ENCODE results near the gene PCSK6. TPM values are rescaled to one million over a fixed set of nuclear protein-coding genes. Genes with fewer than 3 reads are reported as not detected.

Gene PCSK6
- total and polyA plus RNA-seq, 7 experiments from 2014 or later = 0.12 to 3.0 (median 0.70) TPM; not detected in 1

GRCh38 chr15:101269479-101270223, 219.9 kb downstream of the PCSK6 start:
- POLR2A ChIA-PET = interaction anchor here (2.2 kb wide), 1 partner anchor 20 kb away, joined by 4 read pairs; no protein-coding TSS in a partner anchor
- no peak for ATAC-seq
- Histone ChIP-seq H3K9me3 (ENCODE audit: control insufficient read depth in 2 of 3, low read length in 3 of 3) (no peaks in the 10 kb centered on the region), H3K4me1 (ENCODE audit: control insufficient read depth in 2 of 2, insufficient read depth in 2 of 2, low read length in 2 of 2) (no peaks in the 10 kb centered on the region), H3K4me3 (ENCODE audit: low read length) (no peak overlapping the region), H3K36me3 (ENCODE audit: control insufficient read depth in 2 of 3, insufficient read depth in 3 of 3, low read length in 3 of 3) (peaks cover 21 to 53% (median 30%) of the 10 kb centered on the region in 3 experiments), H3K27me3 (ENCODE audit: control insufficient read depth in 2 of 2, insufficient read depth in 2 of 2, low read length in 2 of 2) (no peaks in the 10 kb centered on the region), H3K27ac (ENCODE audit: low read depth, low read length) (no peak overlapping the region)
- Mint-ChIP-seq H3K4me1 (peaks cover 0 to 13% (median 5%) of the 10 kb centered on the region in 7 donors), H3K9me3 (no peaks in the 10 kb centered on the region), H3K4me3 (no peak overlapping the region), H3K36me3 (peaks cover 12 to 41% (median 19%) of the 10 kb centered on the region in 5 donors), H3K27ac (peak overlapping the region in 2 of 9 donors; percentile 56 to 72), H3K27me3 (no peaks in the 10 kb centered on the region)
- DNase-seq = no peak
- intact Hi-C loops (cut with micrococcal nuclease) = loop anchor here in 1 of 2 donors (10.0 kb wide), 1 partner anchor 345 kb away; no protein-coding TSS in a partner anchor
- CTCF ChIA-PET = no interaction called here

DNA sequence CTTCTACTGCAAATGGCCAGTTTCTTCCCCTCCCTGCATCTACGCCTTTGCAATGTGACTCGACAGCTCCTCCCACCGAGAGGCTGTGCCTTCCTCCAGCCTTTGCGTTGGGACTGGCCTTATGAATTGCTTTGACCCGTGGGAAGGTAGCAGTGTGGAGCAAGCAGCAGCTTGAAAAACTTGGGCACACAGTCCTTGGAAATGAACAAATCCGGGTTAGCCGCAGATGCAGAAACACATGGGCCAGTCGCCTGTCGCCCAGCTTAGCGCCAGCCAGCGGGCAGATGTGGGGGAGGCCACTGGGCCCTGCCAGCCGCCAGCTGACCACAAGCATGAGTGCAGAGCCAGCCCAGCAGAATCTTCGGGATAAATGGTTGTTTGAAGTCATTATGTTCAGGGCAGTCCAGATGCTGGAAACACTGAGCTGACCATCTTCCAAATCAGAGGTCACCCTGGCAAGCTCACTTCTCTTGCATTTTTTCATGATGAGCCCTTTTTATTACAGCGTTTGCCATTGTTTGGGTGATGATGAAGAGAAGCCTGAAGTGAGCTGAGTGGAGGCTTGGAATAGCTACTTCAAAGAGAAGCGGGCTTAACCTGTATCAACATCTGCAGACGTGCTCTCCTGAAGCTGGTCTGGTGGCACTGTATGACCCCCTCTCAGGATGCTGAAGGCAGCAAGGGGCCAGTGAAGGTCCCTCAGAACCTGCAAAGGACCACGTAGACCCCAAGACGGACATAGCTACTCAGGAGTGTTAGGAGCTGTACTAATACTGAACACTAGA, 222.0 kb downstream of the PCSK6 start:
- no peaks in the 10 kb centered on the region for H3K9me3 ChIP-seq (ENCODE audit: control insufficient read depth in 2 of 3, low read length in 3 of 3)
- H3K27me3 ChIP-seq (ENCODE audit: control insufficient read depth in 2 of 2, insufficient read depth in 2 of 2, low read length in 2 of 2) = no peaks in the 10 kb centered on the region
- H3K27ac ChIP-seq (ENCODE audit: low read depth, low read length) = no peak overlapping the region
- Mint-ChIP-seq H3K9me3 (no peaks in the 10 kb centered on the region), H3K27ac (peak overlapping the region in 1 of 9 donors; percentile 48), H3K36me3 (peaks cover 0 to 21% (median 7%) of the 10 kb centered on the region in 5 donors), H3K4me3 (no peak overlapping the region), H3K27me3 (no peaks in the 10 kb centered on the region), H3K4me1 (peaks cover 0 to 10% (median 0%) of the 10 kb centered on the region in 7 donors)
- intact Hi-C loops (cut with micrococcal nuclease) = no loop called here
- ChIA-PET POLR2A (no interaction called here), CTCF (interaction anchor here (1.0 to 1.3 kb wide), 2 partner anchors 9 to 918 kb away, joined by 3 to 5 read pairs; no protein-coding TSS in a partner anchor)
- peaks cover 11 to 31% (median 14%) of the 10 kb centered on the region in 3 experiments for H3K36me3 ChIP-seq (ENCODE audit: control insufficient read depth in 2 of 3, insufficient read depth in 3 of 3, low read length in 3 of 3)
- ATAC-seq = no peak
- no peak for DNase-seq
- no peak overlapping the region for H3K4me3 ChIP-seq (ENCODE audit: low read length)
- H3K4me1 ChIP-seq (ENCODE audit: control insufficient read depth in 2 of 2, insufficient read depth in 2 of 2, low read length in 2 of 2) = no peaks in the 10 kb centered on the region

DNA sequence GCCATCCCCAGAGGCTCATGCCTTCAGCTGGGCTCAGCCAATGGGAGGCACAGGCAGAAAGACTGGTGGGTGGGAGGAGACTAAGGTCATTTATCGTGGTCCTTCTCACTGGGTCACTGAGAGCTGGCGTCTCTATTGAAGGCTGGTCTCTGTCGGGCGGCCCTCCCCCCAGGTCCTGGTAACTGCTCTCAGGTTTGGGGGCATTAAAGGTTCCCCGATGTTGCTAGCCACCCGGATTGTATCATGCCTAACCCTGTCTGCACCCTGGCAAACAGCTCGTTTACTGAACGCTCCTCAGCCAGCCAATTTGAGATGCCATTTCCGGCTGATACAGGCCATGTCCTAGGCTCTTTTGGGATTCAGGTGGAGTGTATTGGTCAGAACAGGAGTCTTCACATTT, 222.7 kb downstream of the PCSK6 start:
- H3K27me3 Mint-ChIP-seq = no peaks in the 10 kb centered on the region
- ChIA-PET POLR2A (no interaction called here), CTCF (no interaction called here)
- Histone ChIP-seq H3K9me3 (ENCODE audit: control insufficient read depth in 2 of 3, low read length in 3 of 3) (no peaks in the 10 kb centered on the region), H3K27ac (ENCODE audit: low read depth, low read length) (no peak overlapping the region), H3K4me1 (ENCODE audit: control insufficient read depth in 2 of 2, insufficient read depth in 2 of 2, low read length in 2 of 2) (no peaks in the 10 kb centered on the region), H3K27me3 (ENCODE audit: control insufficient read depth in 2 of 2, insufficient read depth in 2 of 2, low read length in 2 of 2) (no peaks in the 10 kb centered on the region), H3K4me3 (ENCODE audit: low read length) (no peak overlapping the region), H3K36me3 (ENCODE audit: control insufficient read depth in 2 of 3, insufficient read depth in 3 of 3, low read length in 3 of 3) (peaks cover 7 to 25% (median 12%) of the 10 kb centered on the region in 3 experiments)
- peaks cover 0 to 10% (median 0%) of the 10 kb centered on the region in 7 donors for H3K4me1 Mint-ChIP-seq
- peaks cover 0 to 16% (median 7%) of the 10 kb centered on the region in 5 donors for H3K36me3 Mint-ChIP-seq
- intact Hi-C loops (cut with micrococcal nuclease) = no loop called here
- no peaks in the 10 kb centered on the region for H3K9me3 Mint-ChIP-seq
- no peak overlapping the region for H3K4me3 Mint-ChIP-seq
- H3K27ac Mint-ChIP-seq = peak overlapping the region in 1 of 9 donors; percentile 14
- DNase-seq = no peak
- ATAC-seq = no peak

GRCh38 chr15:101266034-101266433, 223.5 kb downstream of the PCSK6 start:
- no peak for ATAC-seq
- POLR2A ChIA-PET = interaction anchor here (0.7 kb wide), 1 partner anchor 1908 kb away, joined by 3 read pairs; no protein-coding TSS in a partner anchor
- H3K4me1 Mint-ChIP-seq = peaks cover 0 to 10% (median 0%) of the 10 kb centered on the region in 7 donors
- Histone ChIP-seq H3K27ac (ENCODE audit: low read depth, low read length) (no peak overlapping the region), H3K4me3 (ENCODE audit: low read length) (no peak overlapping the region), H3K27me3 (ENCODE audit: control insufficient read depth in 2 of 2, insufficient read depth in 2 of 2, low read length in 2 of 2) (no peaks in the 10 kb centered on the region), H3K36me3 (ENCODE audit: control insufficient read depth in 2 of 3, insufficient read depth in 3 of 3, low read length in 3 of 3) (peaks cover 0 to 17% (median 4%) of the 10 kb centered on the region in 3 experiments), H3K9me3 (ENCODE audit: control insufficient read depth in 2 of 3, low read length in 3 of 3) (no peaks in the 10 kb centered on the region), H3K4me1 (ENCODE audit: control insufficient read depth in 2 of 2, insufficient read depth in 2 of 2, low read length in 2 of 2) (no peaks in the 10 kb centered on the region)
- H3K36me3 Mint-ChIP-seq = peaks cover 0 to 12% (median 0%) of the 10 kb centered on the region in 5 donors
- no peak overlapping the region for H3K4me3 Mint-ChIP-seq
- no peak overlapping the region for H3K27ac Mint-ChIP-seq
- intact Hi-C loops (cut with micrococcal nuclease) = no loop called here
- no peak for DNase-seq
- H3K9me3 Mint-ChIP-seq = no peaks in the 10 kb centered on the region
- CTCF ChIA-PET = no interaction called here
- no peaks in the 10 kb centered on the region for H3K27me3 Mint-ChIP-seq

DNA sequence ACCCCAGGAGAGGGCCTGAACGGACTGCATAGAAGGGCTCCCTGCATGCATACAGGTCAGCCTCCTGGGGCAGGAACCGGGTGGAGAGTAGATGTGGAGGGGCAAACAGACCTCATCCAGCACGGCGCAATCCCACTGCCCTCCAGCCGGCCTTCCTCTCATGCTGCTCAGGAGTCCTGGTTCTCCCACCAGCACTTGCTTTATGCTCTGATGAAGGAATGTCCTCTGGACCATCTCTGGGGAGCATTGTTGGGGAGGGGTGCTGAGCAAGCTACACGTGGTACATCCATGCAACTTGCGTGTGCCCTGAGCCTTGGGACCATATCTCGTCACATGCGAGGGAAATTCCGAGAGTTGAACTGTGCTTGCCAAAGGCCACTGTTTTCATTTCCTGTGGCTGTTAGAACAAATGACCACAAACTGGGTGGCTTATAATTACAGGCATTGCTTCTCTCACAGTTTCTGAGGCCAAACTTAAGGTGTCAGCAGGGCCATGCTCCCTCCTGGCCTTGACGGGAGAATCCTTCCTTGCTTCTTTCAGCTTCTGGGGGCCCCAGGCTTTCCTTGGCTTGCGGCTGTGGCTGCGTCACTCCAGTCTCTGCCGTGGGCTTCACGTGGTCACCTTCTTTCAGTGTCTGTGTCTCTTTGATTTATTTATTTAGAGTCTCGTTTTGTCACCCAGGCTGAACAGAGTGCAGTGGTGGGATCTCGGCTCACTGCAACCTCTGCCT, 224.4 kb downstream of the PCSK6 start:
- ChIA-PET POLR2A (no interaction called here), CTCF (no interaction called here)
- Histone ChIP-seq H3K27ac (ENCODE audit: low read depth, low read length) (no peak overlapping the region), H3K9me3 (ENCODE audit: control insufficient read depth in 2 of 3, low read length in 3 of 3) (no peaks in the 10 kb centered on the region), H3K4me1 (ENCODE audit: control insufficient read depth in 2 of 2, insufficient read depth in 2 of 2, low read length in 2 of 2) (no peaks in the 10 kb centered on the region), H3K36me3 (ENCODE audit: control insufficient read depth in 2 of 3, insufficient read depth in 3 of 3, low read length in 3 of 3) (peaks cover 0 to 8% (median 0%) of the 10 kb centered on the region in 3 experiments), H3K27me3 (ENCODE audit: control insufficient read depth in 2 of 2, insufficient read depth in 2 of 2, low read length in 2 of 2) (no peaks in the 10 kb centered on the region), H3K4me3 (ENCODE audit: low read length) (no peak overlapping the region)
- intact Hi-C loops (cut with micrococcal nuclease) = no loop called here
- H3K36me3 Mint-ChIP-seq = peaks cover 0 to 12% (median 0%) of the 10 kb centered on the region in 5 donors
- H3K4me3 Mint-ChIP-seq = no peak overlapping the region
- H3K27me3 Mint-ChIP-seq = peaks cover 0 to 7% (median 2%) of the 10 kb centered on the region in 5 donors
- DNase-seq (no peak), ATAC-seq (no peak)
- no peaks in the 10 kb centered on the region for H3K9me3 Mint-ChIP-seq
- H3K4me1 Mint-ChIP-seq = peaks cover 0 to 10% (median 0%) of the 10 kb centered on the region in 7 donors
- H3K27ac Mint-ChIP-seq = no peak overlapping the region

DNA sequence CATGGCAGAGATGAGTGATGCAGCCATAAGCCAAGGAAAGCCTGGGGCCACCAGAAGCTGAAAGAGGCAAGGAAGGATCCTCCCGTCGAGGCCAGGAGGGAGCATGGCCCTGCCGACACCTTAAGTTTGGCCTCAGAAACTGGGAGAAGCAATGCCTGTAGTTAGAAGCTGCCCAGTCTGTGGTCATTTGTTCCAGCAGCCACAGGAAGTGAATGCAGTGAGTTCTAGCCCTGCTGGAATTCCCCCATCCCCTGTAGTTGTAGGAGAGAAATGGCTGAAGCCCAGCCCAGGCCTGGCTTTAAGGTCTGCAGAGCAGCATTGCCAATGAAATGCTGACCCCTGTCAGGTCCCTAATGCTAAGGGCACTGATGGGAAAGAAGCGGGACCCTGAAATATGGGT, 225.5 kb downstream of the PCSK6 start:
- Mint-ChIP-seq H3K27ac (no peak overlapping the region), H3K4me1 (peaks cover 0 to 10% (median 0%) of the 10 kb centered on the region in 7 donors), H3K36me3 (peaks cover 0 to 3% (median 0%) of the 10 kb centered on the region in 5 donors), H3K27me3 (peaks cover 0 to 15% (median 5%) of the 10 kb centered on the region in 5 donors), H3K4me3 (no peak overlapping the region), H3K9me3 (no peaks in the 10 kb centered on the region)
- H3K36me3 ChIP-seq (ENCODE audit: control insufficient read depth in 2 of 3, insufficient read depth in 3 of 3, low read length in 3 of 3) = no peaks in the 10 kb centered on the region
- no peaks in the 10 kb centered on the region for H3K27me3 ChIP-seq (ENCODE audit: control insufficient read depth in 2 of 2, insufficient read depth in 2 of 2, low read length in 2 of 2)
- DNase-seq = no peak
- intact Hi-C loops (cut with micrococcal nuclease) = no loop called here
- H3K4me1 ChIP-seq (ENCODE audit: control insufficient read depth in 2 of 2, insufficient read depth in 2 of 2, low read length in 2 of 2) = no peaks in the 10 kb centered on the region
- H3K4me3 ChIP-seq (ENCODE audit: low read length) = no peak overlapping the region
- ChIA-PET CTCF (interaction anchor here (0.5 kb wide), 1 partner anchor 8 kb away, joined by 3 read pairs; no protein-coding TSS in a partner anchor), POLR2A (no interaction called here)
- H3K27ac ChIP-seq (ENCODE audit: low read depth, low read length) = no peak overlapping the region
- no peaks in the 10 kb centered on the region for H3K9me3 ChIP-seq (ENCODE audit: control insufficient read depth in 2 of 3, low read length in 3 of 3)
- no peak for ATAC-seq

All from naive thymus-derived CD4-positive, alpha-beta T cell (primary cell).